GM12878 (cell line): ENCODE measurements around the gene ANXA3. TPM values are rescaled to one million over a fixed set of nuclear protein-coding genes. Genes with fewer than 3 reads are reported as not detected.
A peak's percentile ranks its signal among the peaks of the same experiment; 100 is the strongest.

Experiments used
- ATAC-seq: fragments of 200-7000 bp; cut with Tn5 transposase; 3 replicates; pipeline ENCODE4 v1.9.1; 2020; ENCODE audit warnings: mild to moderate bottlenecking, moderate library complexity
- BruUV-seq: library from RNA; stranded (reverse); fragments of 400-500 nt; replicated peaks from 2 replicates; lab custom pipeline; 2021; lab: Mats Ljungman, UMichigan
- CTCF ChIA-PET: fragments of 300-600 bp; sonication (Branson Sonifier 250); formaldehyde crosslinking; extraction: SDS; loops from one replicate; lab custom pipeline; 2021; ENCODE audit warnings: inconsistent platforms; lab: Yijun Ruan, JAX
- POLR2A ChIA-PET: fragments of 350-600 bp; formaldehyde crosslinking; extraction: SDS; loops from one replicate; lab custom pipeline; 2021; ENCODE audit warnings: inconsistent platforms; lab: Charles Lee
- RAD21 ChIA-PET: fragments of 300-600 bp; sonication (Branson Sonifier 250); formaldehyde crosslinking; loops from one replicate; lab custom pipeline; 2023; ENCODE audit warnings: antibody characterized with exemption; ENCODE audit not compliant: unreplicated experiment; lab: Charles Lee
- SMC1A ChIA-PET: fragments of 300-600 bp; sonication (Branson Sonifier 250); formaldehyde crosslinking; loops from one replicate; lab custom pipeline; 2023; ENCODE audit not compliant: unreplicated experiment, uncharacterized antibody; lab: Charles Lee
- DNase-seq: peaks from one replicate; pipeline ENCODE4 v3.0.0-alpha.2; 2011; ENCODE audit warnings: low read depth, low spot score
- FAIRE-seq: peaks from 3 replicates; lab custom pipeline; 2011; peaks lifted over from hg19 to GRCh38; lab: Jason Lieb, UNC
- H2AFZ ChIP-seq: 2 replicates; pipeline ENCODE4 v1.6.0; 2011; ENCODE audit warnings: low read depth, low read length, control low read depth; ENCODE audit not compliant: control insufficient read depth
- H3K27ac ChIP-seq: 2 replicates; pipeline ENCODE4 v1.5.1; 2011; ENCODE audit warnings: control low read depth; ENCODE audit not compliant: control insufficient read depth, insufficient read depth
- H3K27me3 ChIP-seq, 2 experiments: replicated peaks in 1 of 2; 2 replicates each; pipeline versions ENCODE4 v1.6.0 to v1.6.1; 2011; ENCODE audit warnings: low read length in 1 of 2; ENCODE audit not compliant: control insufficient read depth in 2 of 2, insufficient read depth in 2 of 2
- H3K36me3 ChIP-seq, 2 experiments: 2 replicates each; pipeline ENCODE4 v1.5.1; 2011; ENCODE audit warnings: low read length in 1 of 2; ENCODE audit not compliant: control insufficient read depth in 2 of 2, insufficient read depth in 2 of 2
- H3K4me1 ChIP-seq: 2 replicates; pipeline ENCODE4 v1.6.1; 2011; ENCODE audit warnings: mild to moderate bottlenecking, low read length, moderate library complexity, mixed read lengths; ENCODE audit not compliant: control insufficient read depth, insufficient read depth
- H3K4me2 ChIP-seq: 2 replicates; pipeline ENCODE4 v1.6.0; 2011; ENCODE audit warnings: control low read depth; ENCODE audit not compliant: control insufficient read depth, insufficient read depth
- H3K4me3 ChIP-seq: fragments of 200-600 bp; sonication (generic); 2 replicates; pipeline ENCODE4 v1.5.1; 2016
- H3K79me2 ChIP-seq: 2 replicates; pipeline ENCODE4 v1.6.0; 2011; ENCODE audit warnings: low read length; ENCODE audit not compliant: control insufficient read depth, insufficient read depth
- H3K9ac ChIP-seq: 2 replicates; pipeline ENCODE4 v1.8.0; 2011; ENCODE audit warnings: low read length, control low read depth, mixed read lengths; ENCODE audit not compliant: control insufficient read depth, insufficient read depth
- H3K9me3 ChIP-seq: replicated peaks from 3 replicates; pipeline ENCODE4 v1.5.1; 2011; ENCODE audit warnings: mild to moderate bottlenecking, low read length; ENCODE audit not compliant: control insufficient read depth, insufficient read depth
- H4K20me1 ChIP-seq: 2 replicates; pipeline ENCODE4 v1.6.0; 2011; ENCODE audit not compliant: control insufficient read depth, insufficient read depth
- ATF7 ChIP-seq: fragments of 450-650 bp; IDR thresholded peaks from 2 replicates; pipeline ENCODE4 v1.6.1; 2016; ENCODE audit warnings: low read depth, mild to moderate bottlenecking
- BCL11A ChIP-seq: IDR thresholded peaks from 2 replicates; pipeline ENCODE4 v1.6.1; 2011; ENCODE audit warnings: low read depth, low read length
- CUX1 ChIP-seq: IDR thresholded peaks from 2 replicates; pipeline ENCODE4 v1.6.1; 2012; ENCODE audit warnings: improper control_type of control experiment, low read depth, low read length; ENCODE audit not compliant: insufficient replicate concordance
- EED ChIP-seq: sonication (generic); IDR thresholded peaks from 2 replicates; pipeline ENCODE4 v1.6.1; 2016; ENCODE audit warnings: antibody characterized with exemption, low read depth
- KAT2A ChIP-seq: conservative IDR thresholded peaks from 2 replicates; pipeline ENCODE4 v1.6.1; 2011; ENCODE audit warnings: low read depth, low read length; ENCODE audit not compliant: control insufficient read depth
- PML ChIP-seq: IDR thresholded peaks from 2 replicates; pipeline ENCODE4 v1.6.1; 2012; ENCODE audit warnings: low read length, inconsistent platforms
- TCF7 ChIP-seq: IDR thresholded peaks from 2 replicates; pipeline ENCODE4 v1.6.1; 2014; ENCODE audit warnings: antibody characterized with exemption, borderline replicate concordance
- ZNF24 ChIP-seq: fragments of 450-650 bp; IDR thresholded peaks from 2 replicates; pipeline ENCODE4 v1.6.1; 2017; ENCODE audit warnings: antibody characterized with exemption, mild to moderate bottlenecking
- WGBS: methylation state at CpG from one replicate; pipeline ENCODE4 v1.1.6; 2016; ENCODE audit warnings: low lambda C conversion rate; ENCODE audit not compliant: insufficient replicate concordance, insufficient coverage; ENCODE audit errors: missing lambda C conversion rate; 5-methylcytosine and 5-hydroxymethylcytosine counted together
- in situ Hi-C: fragments of 300-500 bp; cut with MboI; formaldehyde crosslinking; loops from 9 replicates; pipeline ENCODE4 v1.14.3; 2018; ENCODE audit warnings: mixed read lengths
- intact Hi-C: fragments of 100-400 bp; cut with micrococcal nuclease; formaldehyde crosslinking; loops from one replicate; pipeline ENCODE4 v1.14.2; 2022; ENCODE audit not compliant: unreplicated experiment
- polyA plus RNA-seq, 11 experiments: library from polyadenylated mRNA; depleted of rRNA in 4 of 11; unstranded in 6 of 11; stranded (reverse) in 5 of 11; fragments of >200 nt; fragmentation: Nextera tagmentation in 4 of 11; fragmentation: Illumina TruSeq in 1 of 11; extraction: Ambion mirVana in 4 of 11; extraction: Trizol in 1 of 11; gene quantifications; 1 replicate in 1 of 11; 2 replicates in 10 of 11; pipeline versions ENCODE4 v1.2.1 to v1.2.3, GENCODE V29; 2011 to 2016; ENCODE audit warnings: inconsistent platforms in 2 of 11, missing spikeins in 2 of 11, low read depth in 1 of 11
- total RNA-seq, 4 experiments: library from RNA; depleted of rRNA in 3 of 4; stranded (reverse); fragments of >200 nt in 3 of 4; fragmentation: Illumina TruSeq in 1 of 4; extraction: Trizol in 1 of 4; gene quantifications; 2 replicates each; pipeline versions ENCODE4 v1.2.1 to v1.2.3, GENCODE V29; 2013 to 2021

ANXA3 gene
- total and polyA plus RNA-seq, 10 of the 15 experiments (the other 5 are each of a cell fraction or from before 2014, with no cell fraction given), result 0.28 to 14.7 (median 0.91) TPM

DNA sequence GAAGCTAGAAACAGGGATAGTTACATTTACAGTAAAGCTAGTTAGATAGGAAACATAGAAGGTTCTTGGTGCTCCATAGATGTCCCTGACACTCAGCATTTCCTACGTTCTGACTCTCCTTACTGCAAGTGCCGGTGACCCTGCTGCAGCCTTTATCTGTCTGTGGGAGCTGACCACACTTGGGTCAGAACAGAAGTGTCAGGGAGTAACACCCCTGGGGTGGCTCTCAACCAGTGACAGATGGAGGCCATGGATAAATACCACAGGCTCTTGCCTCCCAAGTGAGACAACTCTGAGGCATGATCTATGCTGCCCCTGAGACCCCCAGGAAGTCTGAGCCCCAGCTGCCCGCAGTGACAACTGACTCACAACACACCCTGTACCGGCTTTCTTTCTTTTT is 69.8 kb downstream of the ANXA3 start (continued):
- no peak for TF ChIP-seq CUX1
- TF ChIP-seq ATF7, result no peak
- TF ChIP-seq TCF7, result no peak
- TF ChIP-seq EED, result no peak
- no peak for TF ChIP-seq PML
- no peak for TF ChIP-seq BCL11A
- TF ChIP-seq, all 136 proteins: peak for 0

DNA sequence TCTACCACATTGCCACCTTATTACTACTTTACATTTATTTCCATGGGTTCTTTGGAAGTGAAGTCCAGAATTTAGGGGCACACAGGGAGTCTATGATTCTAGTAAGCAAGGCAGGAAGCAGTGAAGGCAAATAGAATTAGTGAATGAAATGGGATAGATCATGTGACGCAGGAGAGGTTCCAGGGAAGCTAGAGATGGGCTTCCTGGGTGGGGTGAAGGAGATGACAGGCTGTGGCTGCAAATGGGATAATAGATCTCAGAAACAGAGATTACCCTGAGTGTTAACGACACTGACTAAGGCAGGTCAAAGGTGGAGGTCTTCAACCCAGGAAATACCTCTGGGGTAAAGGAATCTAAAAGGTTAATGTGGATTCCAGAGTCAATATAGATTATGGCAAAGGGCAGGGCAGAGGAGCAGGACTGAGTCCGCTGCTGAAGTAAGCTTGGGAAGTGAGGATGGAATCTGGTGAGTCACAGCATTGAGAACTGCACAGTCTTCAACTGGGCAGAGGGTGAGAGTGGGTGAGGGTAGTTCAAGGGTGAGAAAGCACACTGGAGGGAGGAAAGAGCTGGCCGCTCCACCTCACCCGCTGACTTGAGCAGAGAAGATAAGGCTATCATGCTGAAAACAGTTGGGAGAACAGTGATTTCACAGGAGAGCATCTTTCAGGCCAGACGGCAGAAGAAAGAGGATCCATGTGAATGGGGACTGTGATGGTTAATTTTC is 70.8 kb downstream of the ANXA3 start:
- no TSS peak for BruUV-seq
- FAIRE-seq, result no peak

More for the DNA sequence above, 70.8 kb downstream of the ANXA3 start:
- ChIA-PET RAD21 (interaction anchor here (2.9 to 17.1 kb wide), 2 partner anchors 10 to 85 kb away, joined by 7 to 265 read pairs; no protein-coding TSS in a partner anchor), CTCF (interaction anchor here (1.1 to 12.0 kb wide), 4 partner anchors 9 to 99 kb away, joined by 3 to 119 read pairs (median 4); no protein-coding TSS in a partner anchor), SMC1A (interaction anchor here (0.6 to 17.1 kb wide), 6 partner anchors 11 to 37 kb away, joined by 4 to 379 read pairs (median 14); no protein-coding TSS in a partner anchor), POLR2A (interaction anchor here (2.1 to 3.1 kb wide), 2 partner anchors 11 to 15 kb away, joined by 7 to 9 read pairs; no protein-coding TSS in a partner anchor)
- H3K27me3 ChIP-seq, result no peaks in the 10 kb centered on the region
- intact Hi-C loops, result no loop called here
- no peaks in the 10 kb centered on the region for H3K9me3 ChIP-seq
- peaks cover 12% of the 10 kb centered on the region; the same call in 1 of the 2 replicates for H3K4me1 ChIP-seq
- H3K79me2 ChIP-seq, result no peaks in the 10 kb centered on the region
- no peak overlapping the region for H3K4me3 ChIP-seq
- in situ Hi-C loops, result no loop called here
- H3K9ac ChIP-seq, result no peak overlapping the region
- no peak overlapping the region for H3K27ac ChIP-seq
- H2AFZ ChIP-seq, result no peak overlapping the region
- WGBS, result 89% methylated on average over 6 of the region's 6 CpGs
- ATAC-seq (no peak), DNase-seq (no peak)
- no peaks in the 10 kb centered on the region for H3K36me3 ChIP-seq
- TF ChIP-seq ZNF24 (0 out of 2 replicates have a peak, but pooled peaks have one; percentile 12), KAT2A (no peak)
- no peak overlapping the region for H3K4me2 ChIP-seq
- no peaks in the 10 kb centered on the region for H4K20me1 ChIP-seq
